RPMI7951 (cell line): ENCODE results near the gene OPRL1. TPM values are rescaled to one million over a fixed set of nuclear protein-coding genes. Genes with fewer than 3 reads are reported as not detected.

Experiments used
- DNase-seq: peaks from one replicate; pipeline ENCODE4 v3.0.0-alpha.2; 2012; ENCODE audit warnings: low read depth
- total RNA-seq: library from RNA; depleted of rRNA; stranded (reverse); fragments of >200 nt; shearing (Covaris generic); gene quantifications from 2 replicates; pipeline ENCODE4 v1.2.3, GENCODE V29; 2014; rRNA removed

Gene OPRL1
- total RNA-seq, 1 experiment from 2014 or later: 0.84 TPM

- no peak for DNase-seq
Measured at GRCh38 chr20:64140061-64140931, 60.4 kb downstream of the OPRL1 start.

- no peak for DNase-seq
Measured at GRCh38 chr20:64140956-64141355, 61.1 kb downstream of the OPRL1 start.

DNA sequence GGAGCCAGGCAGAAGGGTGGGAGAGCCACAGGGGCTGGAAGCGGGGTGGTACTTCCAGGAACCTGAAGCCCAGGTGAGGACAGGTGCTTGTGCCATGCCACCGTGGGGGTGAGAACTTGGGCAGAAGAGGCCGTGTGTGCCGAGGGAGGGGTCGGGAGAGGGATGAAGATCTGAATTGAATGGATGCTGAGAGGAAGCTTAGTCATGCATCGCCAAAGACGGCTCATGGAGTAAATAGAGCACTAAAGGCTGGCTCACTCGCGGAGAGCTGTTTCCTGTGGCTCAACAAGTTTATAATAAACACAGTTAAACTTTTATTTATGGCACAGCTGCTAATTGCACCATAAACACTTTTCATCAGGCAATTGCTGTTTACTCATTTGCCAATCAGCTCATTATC lies 62.7 kb downstream of the OPRL1 start:
- no peak for DNase-seq

DNA sequence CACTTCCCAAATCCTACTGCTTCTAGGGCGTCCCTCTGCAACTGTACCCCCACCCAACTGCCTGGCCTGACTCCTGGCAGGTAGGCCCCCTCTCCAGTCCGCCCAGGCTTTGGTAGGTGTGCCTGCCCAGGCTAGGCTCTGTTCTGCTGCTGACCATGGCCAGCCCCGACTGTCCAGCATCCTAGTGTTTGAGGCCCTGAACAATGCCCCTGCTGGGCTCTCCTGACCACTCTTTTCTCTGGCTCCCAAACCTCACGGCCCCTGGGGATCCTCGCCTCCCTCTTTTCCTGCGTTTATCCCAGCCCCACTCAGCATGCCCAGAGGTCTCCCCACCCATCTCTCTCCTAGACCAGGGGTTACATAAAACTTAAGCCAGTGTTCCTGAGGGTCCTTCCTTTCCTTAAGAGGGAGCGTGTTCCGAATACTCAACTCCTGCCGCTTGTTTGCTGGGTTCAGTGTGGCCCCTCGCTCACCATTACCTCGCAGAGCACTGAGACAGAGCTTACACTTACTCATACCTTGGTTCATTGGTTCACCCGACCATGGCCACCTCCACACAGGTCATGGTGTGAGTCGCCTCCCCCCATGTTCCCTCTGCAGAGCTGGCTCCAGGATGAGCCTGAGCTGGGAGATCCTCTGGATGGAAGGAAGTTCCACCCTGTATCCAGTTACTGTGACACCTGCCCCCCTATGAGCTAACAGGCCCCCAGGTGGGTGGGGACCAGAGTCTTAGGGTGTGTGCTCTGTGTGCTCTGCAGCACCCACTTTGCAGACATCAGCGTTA lies 63.3 kb downstream of the OPRL1 start:
- DNase-seq: no peak

- no peak for DNase-seq
Measured at GRCh38 chr20:64144144-64144912, 64.4 kb downstream of the OPRL1 start.

- DNase-seq: no peak
Measured at GRCh38 chr20:64145458-64146300, 65.8 kb downstream of the OPRL1 start.

- no peak for DNase-seq
Measured at GRCh38 chr20:64146301-64146935, 66.5 kb downstream of the OPRL1 start.

DNA sequence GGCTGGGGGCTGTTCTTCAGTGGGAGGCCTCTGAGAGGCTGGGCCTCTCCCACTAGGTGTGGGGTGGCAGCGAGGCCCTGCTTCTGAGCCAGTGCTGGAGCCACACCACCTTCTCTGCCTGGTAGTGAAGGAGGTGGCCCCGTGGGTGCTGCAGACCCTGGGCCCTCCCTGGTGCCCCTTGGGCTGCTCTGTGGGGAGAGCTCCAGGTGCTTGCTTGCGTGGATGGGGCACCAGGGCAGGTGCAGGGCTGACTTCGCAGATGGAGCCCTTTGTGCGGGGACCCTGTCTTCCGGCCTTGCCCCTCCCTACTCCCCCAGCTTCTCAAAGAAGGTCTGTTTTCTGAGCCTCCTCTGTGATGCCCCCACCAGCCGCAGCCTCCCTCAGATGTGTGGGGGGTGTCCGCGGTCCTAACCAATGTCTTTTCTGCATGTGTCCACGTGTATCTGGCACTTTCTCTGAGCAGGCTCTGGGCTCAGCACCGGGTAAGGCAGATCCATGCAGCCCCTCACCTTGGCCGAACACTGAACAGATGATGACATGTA lies 67.1 kb downstream of the OPRL1 start:
- no peak for DNase-seq

- no peak for DNase-seq
Measured at GRCh38 chr20:64148581-64148980, 68.7 kb downstream of the OPRL1 start.

DNA sequence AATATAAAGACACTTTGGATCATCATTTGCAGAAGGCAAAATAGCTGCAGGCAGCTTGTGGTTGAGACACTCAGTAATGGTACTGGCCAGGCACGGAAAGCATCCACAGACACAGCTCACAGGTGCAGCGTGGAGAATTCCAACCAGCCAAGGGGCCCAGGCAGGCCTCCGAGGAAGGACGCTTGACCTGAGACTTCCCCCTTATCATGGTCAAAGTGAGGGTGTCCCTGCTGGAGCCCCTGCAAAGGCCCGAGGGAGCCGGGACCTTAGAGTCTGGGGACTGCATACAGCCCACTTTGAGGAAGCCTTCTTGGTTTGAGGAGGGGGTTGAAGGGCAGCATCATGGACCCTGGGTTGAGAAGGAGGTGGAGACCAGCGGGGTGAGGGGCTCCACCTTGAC lies 69.3 kb downstream of the OPRL1 start:
- no peak for DNase-seq

- DNase-seq: no peak
Measured at GRCh38 chr20:64149809-64150560, 70.1 kb downstream of the OPRL1 start.

Other genes with a start within 250 kb of the OPRL1 start
- gene ZBTB46, start 248.8 kb upstream of the OPRL1 start, total RNA-seq: 3.4 and 5.8 TPM in 2 replicates
- not detected in 2 replicates for gene ABHD16B, start 218.6 kb upstream of the OPRL1 start, total RNA-seq
- gene TPD52L2, start 214.8 kb upstream of the OPRL1 start, total RNA-seq: 137 and 140 TPM in 2 replicates
- gene DNAJC5, start 185.0 kb upstream of the OPRL1 start, total RNA-seq: 29.3 and 37.1 TPM in 2 replicates
- gene UCKL1, start 123.7 kb upstream of the OPRL1 start, total RNA-seq: 23.1 and 24.4 TPM in 2 replicates
- 2.8 and 4.0 TPM in 2 replicates for gene ZNF512B, start 110.2 kb upstream of the OPRL1 start, total RNA-seq
- gene SAMD10, start 100.4 kb upstream of the OPRL1 start, total RNA-seq: 1.6 and 1.9 TPM in 2 replicates
- 68.4 and 74.2 TPM in 2 replicates for gene PRPF6, start 99.0 kb upstream of the OPRL1 start, total RNA-seq
- gene C20orf204, start 43.9 kb upstream of the OPRL1 start, total RNA-seq: 0.36 and 1.7 TPM in 2 replicates
- gene SOX18, start 30.4 kb upstream of the OPRL1 start, total RNA-seq: 0.12 and 0.20 TPM in 2 replicates
- 28.2 and 34.2 TPM in 2 replicates for gene TCEA2, start 16.9 kb upstream of the OPRL1 start, total RNA-seq
- 18.9 and 22.0 TPM in 2 replicates for gene RGS19, start 564 bp upstream of the OPRL1 start, total RNA-seq
- gene LKAAEAR1, start 4.3 kb downstream of the OPRL1 start, total RNA-seq: 0.39 and 0.48 TPM in 2 replicates
- not detected in 2 replicates for gene NPBWR2, start 27.5 kb downstream of the OPRL1 start, total RNA-seq
- not detected in 2 replicates for gene MYT1, start 84.4 kb downstream of the OPRL1 start, total RNA-seq
- 30.5 and 35.4 TPM in 2 replicates for gene PCMTD2, start 175.7 kb downstream of the OPRL1 start, total RNA-seq